HL-60 (cell line): ENCODE data around the gene KCNK17.

Experiments
- TF ChIP-seq, protein P1 (sequence below): IDR thresholded peaks from one replicate; pipeline ENCODE4 v1.5.1; 2011; ENCODE audit warnings: low read length, control low read depth, inconsistent platforms; ENCODE audit not compliant: insufficient read depth
- TF ChIP-seq, protein P2 (sequence below): IDR thresholded peaks from 2 replicates; pipeline ENCODE4 v1.6.1; 2012; ENCODE audit warnings: low read depth; ENCODE audit not compliant: insufficient replicate concordance

DNA sequence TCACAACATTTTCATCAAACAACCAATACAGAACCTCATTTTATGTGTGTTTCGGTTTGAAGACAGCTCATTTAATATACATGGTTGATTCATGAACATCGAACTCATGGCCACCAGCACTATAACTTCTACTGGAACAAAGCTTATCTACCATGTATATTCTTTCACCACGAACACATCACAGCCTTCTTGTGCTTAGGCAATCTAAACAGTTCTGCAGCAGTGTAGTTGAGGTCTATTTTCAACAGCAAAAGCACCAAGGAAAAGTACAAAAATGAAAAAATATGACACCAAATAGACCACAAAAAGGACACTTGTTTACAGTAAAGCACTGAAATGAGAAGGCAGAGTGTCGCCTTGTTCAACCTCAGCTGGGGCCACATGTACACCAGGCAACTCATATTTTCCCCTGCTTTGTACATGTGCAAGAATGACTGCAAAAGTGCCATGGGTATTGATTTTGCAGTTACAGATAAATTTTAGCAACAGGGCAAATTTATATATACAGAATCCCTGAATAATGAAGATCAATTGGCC, 59.2 kb downstream of the KCNK17 start:
- TF ChIP-seq, protein P1, sequence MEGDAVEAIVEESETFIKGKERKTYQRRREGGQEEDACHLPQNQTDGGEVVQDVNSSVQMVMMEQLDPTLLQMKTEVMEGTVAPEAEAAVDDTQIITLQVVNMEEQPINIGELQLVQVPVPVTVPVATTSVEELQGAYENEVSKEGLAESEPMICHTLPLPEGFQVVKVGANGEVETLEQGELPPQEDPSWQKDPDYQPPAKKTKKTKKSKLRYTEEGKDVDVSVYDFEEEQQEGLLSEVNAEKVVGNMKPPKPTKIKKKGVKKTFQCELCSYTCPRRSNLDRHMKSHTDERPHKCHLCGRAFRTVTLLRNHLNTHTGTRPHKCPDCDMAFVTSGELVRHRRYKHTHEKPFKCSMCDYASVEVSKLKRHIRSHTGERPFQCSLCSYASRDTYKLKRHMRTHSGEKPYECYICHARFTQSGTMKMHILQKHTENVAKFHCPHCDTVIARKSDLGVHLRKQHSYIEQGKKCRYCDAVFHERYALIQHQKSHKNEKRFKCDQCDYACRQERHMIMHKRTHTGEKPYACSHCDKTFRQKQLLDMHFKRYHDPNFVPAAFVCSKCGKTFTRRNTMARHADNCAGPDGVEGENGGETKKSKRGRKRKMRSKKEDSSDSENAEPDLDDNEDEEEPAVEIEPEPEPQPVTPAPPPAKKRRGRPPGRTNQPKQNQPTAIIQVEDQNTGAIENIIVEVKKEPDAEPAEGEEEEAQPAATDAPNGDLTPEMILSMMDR: no peak
- TF ChIP-seq, protein P2, sequence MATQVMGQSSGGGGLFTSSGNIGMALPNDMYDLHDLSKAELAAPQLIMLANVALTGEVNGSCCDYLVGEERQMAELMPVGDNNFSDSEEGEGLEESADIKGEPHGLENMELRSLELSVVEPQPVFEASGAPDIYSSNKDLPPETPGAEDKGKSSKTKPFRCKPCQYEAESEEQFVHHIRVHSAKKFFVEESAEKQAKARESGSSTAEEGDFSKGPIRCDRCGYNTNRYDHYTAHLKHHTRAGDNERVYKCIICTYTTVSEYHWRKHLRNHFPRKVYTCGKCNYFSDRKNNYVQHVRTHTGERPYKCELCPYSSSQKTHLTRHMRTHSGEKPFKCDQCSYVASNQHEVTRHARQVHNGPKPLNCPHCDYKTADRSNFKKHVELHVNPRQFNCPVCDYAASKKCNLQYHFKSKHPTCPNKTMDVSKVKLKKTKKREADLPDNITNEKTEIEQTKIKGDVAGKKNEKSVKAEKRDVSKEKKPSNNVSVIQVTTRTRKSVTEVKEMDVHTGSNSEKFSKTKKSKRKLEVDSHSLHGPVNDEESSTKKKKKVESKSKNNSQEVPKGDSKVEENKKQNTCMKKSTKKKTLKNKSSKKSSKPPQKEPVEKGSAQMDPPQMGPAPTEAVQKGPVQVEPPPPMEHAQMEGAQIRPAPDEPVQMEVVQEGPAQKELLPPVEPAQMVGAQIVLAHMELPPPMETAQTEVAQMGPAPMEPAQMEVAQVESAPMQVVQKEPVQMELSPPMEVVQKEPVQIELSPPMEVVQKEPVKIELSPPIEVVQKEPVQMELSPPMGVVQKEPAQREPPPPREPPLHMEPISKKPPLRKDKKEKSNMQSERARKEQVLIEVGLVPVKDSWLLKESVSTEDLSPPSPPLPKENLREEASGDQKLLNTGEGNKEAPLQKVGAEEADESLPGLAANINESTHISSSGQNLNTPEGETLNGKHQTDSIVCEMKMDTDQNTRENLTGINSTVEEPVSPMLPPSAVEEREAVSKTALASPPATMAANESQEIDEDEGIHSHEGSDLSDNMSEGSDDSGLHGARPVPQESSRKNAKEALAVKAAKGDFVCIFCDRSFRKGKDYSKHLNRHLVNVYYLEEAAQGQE: no peak
